ENCODE results near the gene UVRAG. TPM values are rescaled to one million over a fixed set of nuclear protein-coding genes. Genes with fewer than 3 reads are reported as not detected.

Gene UVRAG
- polyA plus RNA-seq, 1 donor (not counting 4 experiments of a cell fraction or from before 2014, with no cell fraction given): 11.9 TPM

GRCh38 chr11:75946531-75947530, 131.8 kb downstream of the UVRAG start:
- Histone ChIP-seq H4K20me1 (ENCODE audit: control insufficient read depth, extremely low read depth, insufficient read depth, low read length) (no peaks in the 10 kb centered on the region), H3K4me2 (ENCODE audit: control insufficient read depth, extremely low read depth, insufficient read depth, low read depth, low read length) (no peak overlapping the region), H3K9me1 (ENCODE audit: control insufficient read depth, extremely low read depth, insufficient read depth, low read length) (no peaks in the 10 kb centered on the region), H3K4me3 (ENCODE audit: control insufficient read depth in 2 of 3, extremely low read depth in 1 of 3, insufficient read depth in 2 of 3, low read depth in 1 of 3, low read length in 3 of 3) (no peak overlapping the region), H3K36me3 (ENCODE audit: control insufficient read depth in 2 of 2, extremely low read depth in 1 of 2, insufficient read depth in 2 of 2, low read length in 2 of 2) (no peaks in the 10 kb centered on the region), H3K4me1 (ENCODE audit: control insufficient read depth, extremely low read depth, insufficient read depth, low read length) (peaks cover 6% of the 10 kb centered on the region), H3K27me3 (ENCODE audit: control insufficient read depth, extremely low read depth, insufficient read depth, low read length) (no peaks in the 10 kb centered on the region), H3K27ac (ENCODE audit: control insufficient read depth, insufficient read depth, low read length) (no peak overlapping the region), H3K9me3 (ENCODE audit: control insufficient read depth, low read depth, low read length) (no peaks in the 10 kb centered on the region), H2AFZ (ENCODE audit: control insufficient read depth, low read length) (no peak overlapping the region), H3K79me2 (ENCODE audit: control insufficient read depth, insufficient read depth, low read length) (no peaks in the 10 kb centered on the region), H3K9ac (ENCODE audit: control insufficient read depth, extremely low read depth, insufficient read depth, low read length) (no peak overlapping the region)
- dilution Hi-C loops (cut with MboI; ENCODE audit: extremely low pct_ligation_motif_present, low sequenced_read_pairs): no loop called here
- TF ChIP-seq, protein P1, sequence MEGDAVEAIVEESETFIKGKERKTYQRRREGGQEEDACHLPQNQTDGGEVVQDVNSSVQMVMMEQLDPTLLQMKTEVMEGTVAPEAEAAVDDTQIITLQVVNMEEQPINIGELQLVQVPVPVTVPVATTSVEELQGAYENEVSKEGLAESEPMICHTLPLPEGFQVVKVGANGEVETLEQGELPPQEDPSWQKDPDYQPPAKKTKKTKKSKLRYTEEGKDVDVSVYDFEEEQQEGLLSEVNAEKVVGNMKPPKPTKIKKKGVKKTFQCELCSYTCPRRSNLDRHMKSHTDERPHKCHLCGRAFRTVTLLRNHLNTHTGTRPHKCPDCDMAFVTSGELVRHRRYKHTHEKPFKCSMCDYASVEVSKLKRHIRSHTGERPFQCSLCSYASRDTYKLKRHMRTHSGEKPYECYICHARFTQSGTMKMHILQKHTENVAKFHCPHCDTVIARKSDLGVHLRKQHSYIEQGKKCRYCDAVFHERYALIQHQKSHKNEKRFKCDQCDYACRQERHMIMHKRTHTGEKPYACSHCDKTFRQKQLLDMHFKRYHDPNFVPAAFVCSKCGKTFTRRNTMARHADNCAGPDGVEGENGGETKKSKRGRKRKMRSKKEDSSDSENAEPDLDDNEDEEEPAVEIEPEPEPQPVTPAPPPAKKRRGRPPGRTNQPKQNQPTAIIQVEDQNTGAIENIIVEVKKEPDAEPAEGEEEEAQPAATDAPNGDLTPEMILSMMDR (optimal IDR thresholded peaks at IDR 0.05 in 1 of 3, IDR thresholded peaks at IDR 0.05 in 1 of 3, conservative IDR thresholded peaks at IDR 0.05 in 1 of 3; ENCODE audit: extremely low read depth in 1 of 3, insufficient read depth in 2 of 3, low read length in 3 of 3): no peak
- TF ChIP-seq EZH2 (IDR thresholded peaks at IDR 0.05; ENCODE audit: low read length): no peak
- FAIRE-seq (peak; percentile 23), DNase-seq (ENCODE audit: low read depth, low spot score) (no peak)

DNA sequence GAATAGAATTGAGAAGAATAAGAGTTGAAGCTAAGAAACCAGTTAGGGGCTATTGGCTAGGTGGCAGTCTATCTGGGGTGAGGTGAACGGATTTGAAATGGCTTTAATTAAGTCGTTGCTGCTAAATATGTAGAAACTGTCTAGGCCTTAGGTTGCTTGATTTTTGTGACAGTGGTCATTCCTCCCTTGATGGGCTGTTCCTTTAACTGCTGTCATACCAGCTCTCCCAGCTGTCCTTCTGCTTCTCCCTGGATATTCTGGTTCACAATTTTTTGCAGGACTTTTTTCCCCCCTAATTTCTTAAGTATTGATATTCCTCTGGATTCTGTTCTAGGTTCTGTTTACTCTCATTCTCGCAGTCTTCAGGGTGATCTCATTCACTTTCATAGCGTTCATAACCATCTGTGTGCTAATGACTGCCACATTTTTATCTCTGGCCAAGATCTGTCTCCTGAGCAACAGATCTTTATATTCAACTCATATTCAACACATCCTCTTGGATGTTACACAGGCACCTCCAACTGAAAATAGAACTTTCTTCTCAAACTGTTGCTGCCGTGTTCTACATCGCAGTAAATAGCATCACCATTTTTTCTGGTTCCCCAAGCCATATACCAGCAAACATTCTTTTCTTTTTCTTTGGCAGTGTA, 134.1 kb downstream of the UVRAG start:
- dilution Hi-C loops (cut with MboI; ENCODE audit: extremely low pct_ligation_motif_present, low sequenced_read_pairs): no loop called here
- H3K36me3 ChIP-seq (ENCODE audit: control insufficient read depth in 2 of 2, extremely low read depth in 1 of 2, insufficient read depth in 2 of 2, low read length in 2 of 2): no peaks in the 10 kb centered on the region
- no peak overlapping the region for H3K4me2 ChIP-seq (ENCODE audit: control insufficient read depth, extremely low read depth, insufficient read depth, low read depth, low read length)
- H3K9me3 ChIP-seq (ENCODE audit: control insufficient read depth, low read depth, low read length): no peaks in the 10 kb centered on the region
- no peak overlapping the region for H3K9ac ChIP-seq (ENCODE audit: control insufficient read depth, extremely low read depth, insufficient read depth, low read length)
- no peaks in the 10 kb centered on the region for H3K79me2 ChIP-seq (ENCODE audit: control insufficient read depth, insufficient read depth, low read length)
- H3K27me3 ChIP-seq (ENCODE audit: control insufficient read depth, extremely low read depth, insufficient read depth, low read length): no peaks in the 10 kb centered on the region
- H3K27ac ChIP-seq (ENCODE audit: control insufficient read depth, insufficient read depth, low read length): no peak overlapping the region
- no peak overlapping the region for H2AFZ ChIP-seq (ENCODE audit: control insufficient read depth, low read length)
- TF ChIP-seq, protein P1 (optimal IDR thresholded peaks at IDR 0.05 in 1 of 3, IDR thresholded peaks at IDR 0.05 in 1 of 3, conservative IDR thresholded peaks at IDR 0.05 in 1 of 3; ENCODE audit: extremely low read depth in 1 of 3, insufficient read depth in 2 of 3, low read length in 3 of 3): no peak
- TF ChIP-seq EZH2 (IDR thresholded peaks at IDR 0.05; ENCODE audit: low read length): no peak
- peak; percentile 9 for FAIRE-seq
- H3K4me1 ChIP-seq (ENCODE audit: control insufficient read depth, extremely low read depth, insufficient read depth, low read length): peaks cover 6% of the 10 kb centered on the region
- H3K4me3 ChIP-seq (ENCODE audit: control insufficient read depth in 2 of 3, extremely low read depth in 1 of 3, insufficient read depth in 2 of 3, low read depth in 1 of 3, low read length in 3 of 3): no peak overlapping the region
- H3K9me1 ChIP-seq (ENCODE audit: control insufficient read depth, extremely low read depth, insufficient read depth, low read length): no peaks in the 10 kb centered on the region
- DNase-seq (ENCODE audit: low read depth, low spot score): no peak
- no peaks in the 10 kb centered on the region for H4K20me1 ChIP-seq (ENCODE audit: control insufficient read depth, extremely low read depth, insufficient read depth, low read length)
